Bronchial epithelial cell (primary cell): ENCODE measurements around the gene COL5A1. TPM values are rescaled to one million over a fixed set of nuclear protein-coding genes. Genes with fewer than 3 reads are reported as not detected.

ENCODE experiments used
- DNase-seq: peaks from one replicate; pipeline ENCODE4 v3.0.0-alpha.2; 2010; ENCODE audit warnings: low read depth
- FAIRE-seq: peaks from 2 replicates; lab custom pipeline; 2011; peaks lifted over from hg19 to GRCh38; lab: Jason Lieb, UNC
- H3K27me3 ChIP-seq: 2 replicates; pipeline ENCODE4 v1.5.1; 2011; ENCODE audit warnings: low read length; ENCODE audit not compliant: control insufficient read depth, insufficient read depth
- H3K36me3 ChIP-seq: 2 replicates; pipeline ENCODE4 v1.5.1; 2011; ENCODE audit warnings: low read length; ENCODE audit not compliant: control insufficient read depth, insufficient read depth
- H3K4me3 ChIP-seq: 2 replicates; pipeline ENCODE4 v1.5.1; 2011; ENCODE audit warnings: mild to moderate bottlenecking, low read depth, low read length, control low read depth
- CTCF ChIP-seq: IDR thresholded peaks from 2 replicates; pipeline ENCODE4 v1.5.1; 2011; ENCODE audit warnings: mild to moderate bottlenecking, moderate library complexity, low read length, control low read depth, inconsistent platforms; ENCODE audit not compliant: insufficient read depth, severe bottlenecking
- total RNA-seq: library from RNA; depleted of rRNA; stranded (reverse); fragments of >200 nt; gene quantifications from 2 replicates; pipeline ENCODE4 v1.2.1, GENCODE V29; 2014

Gene COL5A1
- total RNA-seq, 1 donor from 2014 or later, result 6.3 TPM

GRCh38 chr9:134836406-134836970 lies 194.9 kb downstream of the COL5A1 start:
- no peak for FAIRE-seq

GRCh38 chr9:134837529-134837928 lies 195.9 kb downstream of the COL5A1 start:
- Histone ChIP-seq H3K27me3 (no peaks in the 10 kb centered on the region), H3K4me3 (no peak overlapping the region), H3K36me3 (no peaks in the 10 kb centered on the region)
- DNase-seq, result no peak
- no peak for FAIRE-seq
- TF ChIP-seq CTCF, result no peak

More at GRCh38 chr9:134836406-134836970, 194.9 kb downstream of the COL5A1 start:
- Histone ChIP-seq H3K27me3 (no peaks in the 10 kb centered on the region), H3K36me3 (no peaks in the 10 kb centered on the region), H3K4me3 (no peak overlapping the region)
- TF ChIP-seq CTCF, result no peak
- no peak for DNase-seq

GRCh38 chr9:134838651-134839454 lies 197.2 kb downstream of the COL5A1 start:
- no peak for TF ChIP-seq CTCF
- no peak for DNase-seq
- Histone ChIP-seq H3K4me3 (no peak overlapping the region), H3K27me3 (no peaks in the 10 kb centered on the region), H3K36me3 (no peaks in the 10 kb centered on the region)
- FAIRE-seq, result no peak

GRCh38 chr9:134839455-134840125 lies 198.0 kb downstream of the COL5A1 start:
- no peaks in the 10 kb centered on the region for H3K27me3 ChIP-seq
- TF ChIP-seq CTCF, result no peak
- DNase-seq (no peak), FAIRE-seq (no peak)
- H3K4me3 ChIP-seq, result no peak overlapping the region
- no peaks in the 10 kb centered on the region for H3K36me3 ChIP-seq

GRCh38 chr9:134840511-134840910 lies 198.9 kb downstream of the COL5A1 start:
- FAIRE-seq (no peak), DNase-seq (no peak)
- no peaks in the 10 kb centered on the region for H3K27me3 ChIP-seq
- TF ChIP-seq CTCF, result no peak
- H3K4me3 ChIP-seq, result no peak overlapping the region
- no peaks in the 10 kb centered on the region for H3K36me3 ChIP-seq
